Ascending aorta (tissue), 2 donors: ENCODE measurements around the gene ATP1A2. TPM values are rescaled to one million over a fixed set of nuclear protein-coding genes. Genes with fewer than 3 reads are reported as not detected.

ENCODE experiments used
- DNase-seq, 2 donors: peaks; one replicate each; pipeline ENCODE4 v3.0.0-alpha.2; 2019; ENCODE audit warnings: low spot score in 2 of 2
- H3K27ac ChIP-seq, 2 donors: fragments of 200-600 bp; sonication (generic); one replicate each; pipeline ENCODE4 v1.5.1; 2016 to 2017; ENCODE audit warnings: mild to moderate bottlenecking in 1 of 2
- H3K27me3 ChIP-seq: fragments of 200-600 bp; sonication (generic); one replicate; pipeline ENCODE4 v1.5.1; 2017
- H3K36me3 ChIP-seq, 2 donors: fragments of 200-600 bp; sonication (generic); one replicate each; pipeline ENCODE4 v1.5.1; 2016
- H3K4me1 ChIP-seq, 2 donors: fragments of 200-600 bp; sonication (generic); one replicate each; pipeline ENCODE4 v1.5.1; 2016 to 2017; ENCODE audit warnings: mild to moderate bottlenecking in 1 of 2
- H3K4me3 ChIP-seq, 2 donors: fragments of 200-600 bp; sonication (generic); one replicate each; pipeline ENCODE4 v1.5.1; 2016 to 2017; ENCODE audit warnings: mild to moderate bottlenecking in 1 of 2
- H3K9me3 ChIP-seq, 2 donors: fragments of 200-600 bp; sonication (generic); one replicate each; pipeline ENCODE4 v1.5.1; 2016
- CTCF ChIP-seq, 3 experiments: fragments of 200-600 bp in 2 of 3; fragments of 450-650 bp in 1 of 3; sonication (generic) in 2 of 3; IDR thresholded peaks; one replicate each; pipeline ENCODE4 v1.5.1; 2016 to 2019; ENCODE audit warnings: antibody characterized with exemption in 3 of 3, mild to moderate bottlenecking in 1 of 3, moderate library complexity in 1 of 3
- intact Hi-C: fragments of 100-400 bp; cut with DNase I; formaldehyde crosslinking; loops from one replicate; pipeline ENCODE4 v1.15.1; 2023
- total RNA-seq: library from RNA; depleted of rRNA; stranded (reverse); fragments of >200 nt; gene quantifications from one replicate; pipeline ENCODE4 v1.1.0, GENCODE V29; 2016

ATP1A2 gene
- total RNA-seq, 1 donor from 2014 or later, result 316 TPM

GRCh38 chr1:160158534-160158933 lies 43.0 kb downstream of the ATP1A2 start:
- intact Hi-C loops, result no loop called here
- Histone ChIP-seq H3K27me3 (no peaks in the 10 kb centered on the region), H3K4me1 (no peaks in the 10 kb centered on the region), H3K4me3 (no peak overlapping the region), H3K9me3 (no peaks in the 10 kb centered on the region), H3K36me3 (no peaks in the 10 kb centered on the region), H3K27ac (no peak overlapping the region)
- no peak for DNase-seq
- TF ChIP-seq CTCF (IDR thresholded peaks at IDR 0.05), result no peak

GRCh38 chr1:160159846-160160245 lies 44.3 kb downstream of the ATP1A2 start:
- Histone ChIP-seq H3K4me3 (no peak overlapping the region), H3K4me1 (no peaks in the 10 kb centered on the region), H3K27me3 (no peaks in the 10 kb centered on the region), H3K9me3 (no peaks in the 10 kb centered on the region), H3K27ac (peak overlapping the region in 1 of 2 donors; percentile 34), H3K36me3 (no peaks in the 10 kb centered on the region)
- DNase-seq, result no peak
- intact Hi-C loops, result loop anchor here (10.0 kb wide), 1 partner anchor 55 kb away; no protein-coding TSS in a partner anchor
- no peak for TF ChIP-seq CTCF (IDR thresholded peaks at IDR 0.05)

DNA sequence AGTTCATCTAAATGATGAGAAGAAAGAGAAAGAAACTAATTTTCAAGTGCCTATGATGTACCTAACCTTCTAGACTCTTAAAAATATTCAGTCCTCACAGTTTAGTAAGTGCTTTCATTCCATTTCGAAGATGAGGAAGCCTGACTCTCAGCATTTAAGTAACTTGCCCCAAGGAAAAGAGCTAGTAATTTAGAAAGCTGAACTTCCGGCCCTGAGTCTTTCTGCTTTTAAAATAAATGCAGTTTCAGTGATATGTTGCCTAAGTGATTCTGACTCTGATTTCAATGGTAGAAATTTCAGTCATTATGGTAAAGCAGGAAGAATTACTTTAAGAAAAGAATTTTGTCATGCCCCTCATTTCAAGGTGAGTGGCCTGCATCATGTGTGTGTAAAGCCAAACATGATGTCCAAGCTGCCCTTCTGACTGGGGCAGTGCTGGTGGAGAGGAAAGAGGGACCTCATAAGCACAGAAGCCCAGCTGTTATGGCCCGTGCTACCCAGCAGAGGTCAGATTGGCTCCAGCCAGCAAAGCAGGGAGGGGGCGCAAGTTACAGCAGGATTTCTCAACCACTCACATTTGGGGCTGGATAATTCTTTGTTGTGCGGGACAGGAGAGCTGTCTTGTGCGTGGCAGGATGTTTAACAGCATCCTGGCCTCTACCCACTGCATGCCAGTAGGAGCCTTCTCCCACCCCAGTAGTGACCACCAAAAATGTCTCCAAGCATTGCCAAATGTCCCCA lies 46.6 kb downstream of the ATP1A2 start:
- peak in 2 of 3 experiments; percentile 45 to 53 for TF ChIP-seq CTCF (IDR thresholded peaks at IDR 0.05)
- no peak for DNase-seq
- Histone ChIP-seq H3K9me3 (no peaks in the 10 kb centered on the region), H3K36me3 (no peaks in the 10 kb centered on the region), H3K27me3 (no peaks in the 10 kb centered on the region), H3K4me1 (no peaks in the 10 kb centered on the region), H3K27ac (no peak overlapping the region), H3K4me3 (no peak overlapping the region)
- intact Hi-C loops, result loop anchor here (10.0 kb wide), 1 partner anchor 57 kb away; no protein-coding TSS in a partner anchor

DNA sequence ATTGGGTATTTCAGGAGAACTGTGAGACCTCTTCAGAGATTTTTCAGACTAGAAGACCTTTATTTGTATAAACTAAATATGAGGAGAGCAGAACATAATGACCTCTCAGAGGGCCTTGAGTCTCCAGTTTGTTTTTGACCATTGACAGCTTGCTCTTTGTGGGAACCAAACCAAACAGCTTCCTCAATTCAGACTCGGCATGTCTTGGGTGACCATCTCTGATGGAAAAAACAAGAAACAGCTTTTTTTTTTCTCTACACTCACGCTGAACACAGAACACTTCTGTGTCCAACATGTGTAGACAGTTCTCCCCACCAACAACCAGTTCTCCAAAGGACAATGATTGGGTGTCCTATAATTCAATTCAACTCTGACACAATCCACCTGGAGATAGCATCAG lies 47.4 kb downstream of the ATP1A2 start:
- H3K9me3 ChIP-seq, result no peaks in the 10 kb centered on the region
- no peak overlapping the region for H3K4me3 ChIP-seq
- intact Hi-C loops, result loop anchor here (10.0 kb wide), 1 partner anchor 58 kb away; no protein-coding TSS in a partner anchor
- no peak overlapping the region for H3K27ac ChIP-seq
- H3K36me3 ChIP-seq, result no peaks in the 10 kb centered on the region
- H3K27me3 ChIP-seq, result no peaks in the 10 kb centered on the region
- no peaks in the 10 kb centered on the region for H3K4me1 ChIP-seq
- no peak for TF ChIP-seq CTCF (IDR thresholded peaks at IDR 0.05)
- DNase-seq, result no peak

DNA sequence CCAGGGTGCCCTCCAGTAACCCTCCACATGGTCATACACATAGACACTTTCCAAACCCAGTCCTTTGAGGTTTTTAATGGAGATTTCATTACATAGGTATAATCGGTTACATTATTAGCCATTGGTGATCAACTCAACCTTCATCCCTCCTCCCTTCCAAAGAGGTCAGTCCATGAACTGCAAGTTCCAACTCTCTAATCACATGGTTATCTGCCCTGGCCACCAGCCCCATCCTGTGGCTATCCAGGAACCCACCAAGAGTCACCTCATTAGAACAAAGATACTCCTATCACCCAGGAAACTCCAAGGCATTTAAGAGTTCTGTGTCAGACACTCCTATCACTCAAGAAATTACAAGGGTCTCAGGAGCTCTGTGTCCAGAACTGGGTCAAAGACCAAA lies 48.1 kb downstream of the ATP1A2 start:
- no peak overlapping the region for H3K27ac ChIP-seq
- no peaks in the 10 kb centered on the region for H3K4me1 ChIP-seq
- no peaks in the 10 kb centered on the region for H3K9me3 ChIP-seq
- no peaks in the 10 kb centered on the region for H3K36me3 ChIP-seq
- DNase-seq, result peak in 1 of 2 donors; percentile 24
- H3K4me3 ChIP-seq, result no peak overlapping the region
- TF ChIP-seq CTCF (IDR thresholded peaks at IDR 0.05), result no peak
- no peaks in the 10 kb centered on the region for H3K27me3 ChIP-seq
- intact Hi-C loops, result loop anchor here (10.0 kb wide), 1 partner anchor 59 kb away; no protein-coding TSS in a partner anchor
